A673 (cell line): ENCODE results near the gene SMC4. TPM values are rescaled to one million over a fixed set of nuclear protein-coding genes. Genes with fewer than 3 reads are reported as not detected.

Experiments used
- BruUV-seq: library from RNA; stranded (reverse); fragments of 400-500 nt; replicated peaks from 2 replicates; lab custom pipeline; 2021; lab: Mats Ljungman, UMichigan
- CTCF ChIA-PET: fragments of 300-600 bp; sonication (Branson Sonifier 250); formaldehyde crosslinking; loops from one replicate; lab custom pipeline; 2022; ENCODE audit warnings: antibody characterized with exemption; lab: Charles Lee
- POLR2A ChIA-PET: fragments of 300-600 bp; sonication (Branson Sonifier 250); formaldehyde crosslinking; loops from one replicate; lab custom pipeline; 2022; ENCODE audit warnings: antibody characterized with exemption; ENCODE audit not compliant: low non-redundant PET; lab: Charles Lee
- DNase-seq: peaks from one replicate; pipeline ENCODE4 v3.0.0-alpha.2; 2015; ENCODE audit warnings: low spot score
- H3K27ac ChIP-seq: fragments of 200-600 bp; sonication (generic); 2 replicates; pipeline ENCODE4 v1.5.1; 2016; ENCODE audit warnings: mixed run types, low read depth, mild to moderate bottlenecking, mixed read lengths, antibody characterized with exemption, low read length; ENCODE audit not compliant: poor library complexity, severe bottlenecking
- H3K27me3 ChIP-seq: fragments of 200-600 bp; sonication (generic); replicated peaks from 2 replicates; pipeline ENCODE4 v1.6.1; 2017; ENCODE audit warnings: mixed run types, low read depth, mild to moderate bottlenecking, mixed read lengths, antibody characterized with exemption, low read length; ENCODE audit not compliant: insufficient read depth, poor library complexity
- H3K36me3 ChIP-seq: fragments of 200-600 bp; sonication (generic); 2 replicates; pipeline ENCODE4 v1.6.1; 2016; ENCODE audit warnings: mixed run types, mild to moderate bottlenecking, mixed read lengths, antibody characterized with exemption, low read length; ENCODE audit not compliant: insufficient read depth, poor library complexity, severe bottlenecking
- H3K4me1 ChIP-seq: fragments of 200-600 bp; sonication (generic); 2 replicates; pipeline ENCODE4 v1.6.1; 2017; ENCODE audit warnings: mixed run types, mild to moderate bottlenecking, mixed read lengths, antibody characterized with exemption, low read length; ENCODE audit not compliant: insufficient read depth, poor library complexity, severe bottlenecking
- H3K4me3 ChIP-seq: fragments of 200-600 bp; sonication (generic); 2 replicates; pipeline ENCODE4 v1.5.1; 2016; ENCODE audit warnings: low read depth, mixed run types, mild to moderate bottlenecking, mixed read lengths, low read length; ENCODE audit not compliant: poor library complexity, severe bottlenecking
- H3K9me3 ChIP-seq: fragments of 200-600 bp; sonication (generic); 2 replicates; pipeline ENCODE4 v1.6.1; 2016; ENCODE audit warnings: mixed run types, low read depth, mild to moderate bottlenecking, mixed read lengths, antibody characterized with exemption, low read length; ENCODE audit not compliant: poor library complexity, severe bottlenecking
- EZH2 ChIP-seq: fragments of 200-600 bp; sonication (generic); IDR thresholded peaks from 2 replicates; pipeline ENCODE4 v1.6.1; 2017; ENCODE audit warnings: borderline replicate concordance, low read depth, mild to moderate bottlenecking, mixed read lengths, antibody characterized with exemption, low read length; ENCODE audit not compliant: poor library complexity, severe bottlenecking
- intact Hi-C: fragments of 100-400 bp; cut with micrococcal nuclease; formaldehyde crosslinking; loops from one replicate; pipeline ENCODE4 v1.10.0; 2022; ENCODE audit not compliant: unreplicated experiment
- total RNA-seq: library from RNA; stranded (reverse); gene quantifications from 2 replicates; pipeline ENCODE4 v1.2.3, GENCODE V29; 2021
- TF ChIP-seq, protein P1 (sequence below): fragments of 300-800, 200-600 bp; sonication (generic); conservative IDR thresholded peaks from 2 replicates; pipeline ENCODE4 v1.5.1; 2017; ENCODE audit warnings: low read depth, mild to moderate bottlenecking, antibody characterized with exemption, low read length, moderate library complexity, mixed read lengths

The SMC4 gene
- total RNA-seq, 1 experiment from 2014 or later, result 209 TPM

DNA sequence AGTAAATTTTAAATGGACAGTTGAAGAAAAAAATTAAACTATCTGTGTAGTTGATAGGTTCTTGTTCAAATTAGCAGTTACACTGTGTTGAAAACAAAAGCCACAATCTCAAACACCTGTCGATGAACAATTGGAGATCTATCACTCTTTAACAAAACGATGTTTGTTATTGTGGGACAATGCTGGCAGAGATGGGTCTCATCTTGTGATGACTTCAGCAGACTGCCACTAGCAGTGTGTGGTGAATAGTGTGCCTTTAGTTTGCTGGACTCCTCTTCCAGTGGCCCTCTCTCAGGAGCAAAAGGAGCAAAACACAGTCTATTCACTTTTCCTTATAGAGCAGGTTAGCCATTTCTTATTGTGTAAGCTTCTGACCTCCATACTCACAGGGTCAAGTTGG is 64.9 kb downstream of the SMC4 start:
- Histone ChIP-seq H3K9me3 (no peaks in the 10 kb centered on the region), H3K36me3 (no peaks in the 10 kb centered on the region), H3K4me3 (no peak overlapping the region), H3K4me1 (no peaks in the 10 kb centered on the region), H3K27me3 (no peaks in the 10 kb centered on the region), H3K27ac (no peak overlapping the region)
- TF ChIP-seq EZH2, result no peak
- TF ChIP-seq, protein P1, sequence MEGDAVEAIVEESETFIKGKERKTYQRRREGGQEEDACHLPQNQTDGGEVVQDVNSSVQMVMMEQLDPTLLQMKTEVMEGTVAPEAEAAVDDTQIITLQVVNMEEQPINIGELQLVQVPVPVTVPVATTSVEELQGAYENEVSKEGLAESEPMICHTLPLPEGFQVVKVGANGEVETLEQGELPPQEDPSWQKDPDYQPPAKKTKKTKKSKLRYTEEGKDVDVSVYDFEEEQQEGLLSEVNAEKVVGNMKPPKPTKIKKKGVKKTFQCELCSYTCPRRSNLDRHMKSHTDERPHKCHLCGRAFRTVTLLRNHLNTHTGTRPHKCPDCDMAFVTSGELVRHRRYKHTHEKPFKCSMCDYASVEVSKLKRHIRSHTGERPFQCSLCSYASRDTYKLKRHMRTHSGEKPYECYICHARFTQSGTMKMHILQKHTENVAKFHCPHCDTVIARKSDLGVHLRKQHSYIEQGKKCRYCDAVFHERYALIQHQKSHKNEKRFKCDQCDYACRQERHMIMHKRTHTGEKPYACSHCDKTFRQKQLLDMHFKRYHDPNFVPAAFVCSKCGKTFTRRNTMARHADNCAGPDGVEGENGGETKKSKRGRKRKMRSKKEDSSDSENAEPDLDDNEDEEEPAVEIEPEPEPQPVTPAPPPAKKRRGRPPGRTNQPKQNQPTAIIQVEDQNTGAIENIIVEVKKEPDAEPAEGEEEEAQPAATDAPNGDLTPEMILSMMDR, result no peak
- intact Hi-C loops, result no loop called here
- ChIA-PET CTCF (no interaction called here), POLR2A (no interaction called here)
- no peak for DNase-seq
- BruUV-seq, result no TSS peak

DNA sequence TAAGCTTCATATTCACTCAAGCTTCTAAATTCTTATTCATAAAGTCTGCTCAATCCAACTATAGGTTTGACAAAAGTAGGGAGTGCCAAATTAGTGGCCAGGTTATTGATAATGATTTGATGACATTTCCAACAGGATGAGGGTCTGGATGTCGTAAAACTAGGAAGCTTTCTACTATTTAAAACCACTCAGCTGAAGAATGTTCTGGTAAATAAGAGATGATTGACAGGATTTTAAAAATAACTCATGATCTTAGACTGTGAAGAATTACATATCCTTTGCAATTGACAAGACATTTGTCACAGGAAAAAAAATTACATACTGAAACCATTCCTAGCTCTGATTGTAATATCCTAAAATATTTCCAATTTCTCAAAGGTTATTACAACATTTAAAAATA is 65.5 kb downstream of the SMC4 start:
- TF ChIP-seq EZH2, result no peak
- TF ChIP-seq, protein P1, result no peak
- CTCF ChIA-PET, result no interaction called here
- intact Hi-C loops, result no loop called here
- no peaks in the 10 kb centered on the region for H3K36me3 ChIP-seq
- H3K9me3 ChIP-seq, result no peaks in the 10 kb centered on the region
- no TSS peak for BruUV-seq
- H3K27me3 ChIP-seq, result no peaks in the 10 kb centered on the region
- no peaks in the 10 kb centered on the region for H3K4me1 ChIP-seq
- POLR2A ChIA-PET, result no interaction called here
- H3K27ac ChIP-seq, result no peak overlapping the region
- H3K4me3 ChIP-seq, result no peak overlapping the region
- DNase-seq, result no peak

DNA sequence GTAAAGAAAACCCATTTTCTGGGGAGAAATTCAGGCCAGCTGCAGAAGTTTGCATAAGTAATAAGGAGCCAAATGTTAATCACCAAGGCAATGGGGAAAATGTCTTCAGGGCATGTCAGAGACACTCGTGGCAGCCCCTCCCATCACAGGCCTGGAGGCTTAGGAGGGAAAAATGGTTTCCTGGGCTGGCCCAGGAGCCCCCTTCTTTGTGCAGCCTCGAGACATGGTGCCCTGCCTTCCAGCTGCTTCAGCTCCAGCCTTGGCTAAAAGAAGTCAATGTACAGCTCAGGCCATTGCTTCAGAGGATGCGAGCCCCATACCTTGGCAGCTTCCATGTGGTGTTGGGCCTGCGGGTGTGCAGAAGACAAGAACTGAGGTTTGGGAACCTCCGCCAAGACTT is 70.7 kb downstream of the SMC4 start:
- Histone ChIP-seq H3K4me3 (no peak overlapping the region), H3K9me3 (no peaks in the 10 kb centered on the region), H3K36me3 (no peaks in the 10 kb centered on the region), H3K27ac (no peak overlapping the region), H3K4me1 (no peaks in the 10 kb centered on the region), H3K27me3 (no peaks in the 10 kb centered on the region)
- ChIA-PET CTCF (no interaction called here), POLR2A (no interaction called here)
- no TSS peak for BruUV-seq
- DNase-seq, result no peak
- TF ChIP-seq EZH2, result no peak
- TF ChIP-seq, protein P1, result no peak
- intact Hi-C loops, result no loop called here
